HG02840 (cell line): ENCODE results near the gene PRPF19.

Experiments
- ATAC-seq: cut with Tn5 transposase; IDR thresholded peaks from one replicate; pipeline ENCODE4 v1.9.1; 2021; ENCODE audit warnings: mild to moderate bottlenecking, moderate library complexity, moderate number of reproducible peaks; ENCODE audit not compliant: unreplicated experiment, low FRiP score

PRPF19 gene

GRCh38 chr11:60938500-60938899 lies 32.1 kb upstream of the PRPF19 start:
- ATAC-seq: no peak

GRCh38 chr11:60937811-60938210 lies 31.4 kb upstream of the PRPF19 start:
- no peak for ATAC-seq

- no peak for ATAC-seq
Measured at GRCh38 chr11:60937144-60937527, 30.8 kb upstream of the PRPF19 start.

- ATAC-seq: no peak
Measured at GRCh38 chr11:60936467-60937143, 30.2 kb upstream of the PRPF19 start.

- no peak for ATAC-seq
Measured at GRCh38 chr11:60935676-60936442, 29.5 kb upstream of the PRPF19 start.

GRCh38 chr11:60934790-60935605 lies 28.6 kb upstream of the PRPF19 start:
- no peak for ATAC-seq

GRCh38 chr11:60934124-60934789 lies 27.9 kb upstream of the PRPF19 start:
- ATAC-seq: no peak

- no peak for ATAC-seq
Measured at GRCh38 chr11:60933416-60934123, 27.2 kb upstream of the PRPF19 start.

GRCh38 chr11:60932605-60933356 lies 26.4 kb upstream of the PRPF19 start:
- no peak for ATAC-seq

GRCh38 chr11:60931917-60932316 lies 25.5 kb upstream of the PRPF19 start:
- no peak for ATAC-seq

- no peak for ATAC-seq
Measured at GRCh38 chr11:60930394-60930793, 24.0 kb upstream of the PRPF19 start.

GRCh38 chr11:60929764-60930163 lies 23.4 kb upstream of the PRPF19 start:
- ATAC-seq: no peak

GRCh38 chr11:60928563-60929001 lies 22.2 kb upstream of the PRPF19 start:
- ATAC-seq: no peak

GRCh38 chr11:60927600-60927999 lies 21.2 kb upstream of the PRPF19 start:
- no peak for ATAC-seq

- ATAC-seq: no peak
Measured at GRCh38 chr11:60927061-60927592, 20.7 kb upstream of the PRPF19 start.

GRCh38 chr11:60926500-60926899 lies 20.1 kb upstream of the PRPF19 start:
- ATAC-seq: no peak

GRCh38 chr11:60925868-60926267 lies 19.5 kb upstream of the PRPF19 start:
- no peak for ATAC-seq

GRCh38 chr11:60924906-60925853 lies 18.8 kb upstream of the PRPF19 start:
- no peak for ATAC-seq
